ENCODE results near the gene HDDC3.

The HDDC3 gene

DNA sequence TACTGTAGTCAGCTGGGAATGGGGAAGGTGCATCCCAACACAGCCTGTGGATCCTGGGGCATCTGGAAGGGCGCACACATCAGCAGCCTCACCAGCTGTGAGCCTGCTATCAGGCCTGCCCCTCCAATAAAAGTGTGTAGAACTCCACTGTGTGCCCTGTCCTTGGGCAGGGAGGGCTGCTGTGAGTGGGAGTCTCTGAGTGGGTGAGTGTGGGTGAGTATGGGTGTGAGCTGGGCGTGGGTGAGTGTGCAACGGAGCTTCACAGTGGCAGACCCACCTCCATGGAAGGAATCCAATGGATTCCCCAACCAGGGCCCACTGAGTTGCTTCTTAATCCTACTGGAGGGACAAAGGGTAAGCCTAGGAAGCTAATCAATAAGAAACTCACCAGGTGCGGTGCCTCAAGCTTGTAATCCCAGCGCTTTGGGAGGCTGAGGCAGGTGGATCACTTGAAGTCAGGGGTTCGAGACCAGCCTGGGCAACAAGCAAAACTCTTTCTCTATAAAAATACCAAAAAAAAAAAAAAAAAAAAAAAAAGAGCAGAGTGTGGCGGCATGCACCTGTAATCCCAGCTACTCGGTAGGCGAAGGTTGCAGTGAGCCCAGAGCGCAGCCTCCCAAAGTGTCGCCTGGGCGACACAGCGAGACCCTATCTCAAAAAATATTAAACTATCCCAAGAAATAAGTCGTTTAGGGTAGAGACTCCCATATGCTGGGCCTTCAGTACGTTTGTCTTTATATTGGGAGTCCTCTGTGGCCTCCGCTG is 21.8 kb upstream of the HDDC3 start:
- no peak for DNase-seq

DNA sequence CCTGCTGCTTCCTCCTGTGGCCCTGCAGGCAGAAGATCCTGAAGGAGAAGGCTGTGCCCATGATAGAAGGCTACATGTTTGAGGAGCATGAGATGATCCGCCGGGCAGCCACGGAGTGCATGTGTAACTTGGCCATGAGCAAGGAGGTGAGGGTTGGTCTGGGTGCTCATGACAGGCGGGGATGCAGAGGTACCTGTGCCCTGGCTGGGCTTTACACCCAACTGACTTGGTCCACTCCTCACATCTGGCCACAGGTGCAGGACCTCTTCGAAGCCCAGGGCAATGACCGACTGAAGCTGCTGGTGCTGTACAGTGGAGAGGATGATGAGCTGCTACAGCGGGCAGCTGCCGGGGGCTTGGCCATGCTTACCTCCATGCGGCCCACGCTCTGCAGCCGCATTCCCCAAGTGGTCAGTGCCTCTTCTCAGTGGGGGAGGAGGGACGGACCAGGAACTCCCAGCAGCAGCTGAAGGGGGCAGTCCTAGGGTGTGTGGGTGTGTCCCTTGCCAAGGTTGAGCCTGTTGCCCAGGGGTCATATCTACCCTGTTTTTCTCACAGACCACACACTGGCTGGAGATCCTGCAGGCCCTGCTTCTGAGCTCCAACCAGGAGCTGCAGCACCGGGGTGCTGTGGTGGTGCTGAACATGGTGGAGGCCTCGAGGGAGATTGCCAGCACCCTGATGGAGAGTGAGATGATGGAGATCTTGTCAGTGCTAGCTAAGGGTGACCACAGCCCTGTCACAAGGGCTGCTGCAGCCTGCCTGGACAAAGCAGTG is 20.7 kb upstream of the HDDC3 start:
- no peak for DNase-seq

GRCh38 chr15:90950676-90951075 is 18.3 kb upstream of the HDDC3 start:
- DNase-seq: no peak

GRCh38 chr15:90949979-90950675 is 17.8 kb upstream of the HDDC3 start:
- no peak for DNase-seq

GRCh38 chr15:90948506-90948905 is 16.2 kb upstream of the HDDC3 start:
- no peak for DNase-seq

GRCh38 chr15:90947577-90948357 is 15.4 kb upstream of the HDDC3 start:
- DNase-seq: no peak

GRCh38 chr15:90946941-90947576 is 14.7 kb upstream of the HDDC3 start:
- DNase-seq: no peak

DNA sequence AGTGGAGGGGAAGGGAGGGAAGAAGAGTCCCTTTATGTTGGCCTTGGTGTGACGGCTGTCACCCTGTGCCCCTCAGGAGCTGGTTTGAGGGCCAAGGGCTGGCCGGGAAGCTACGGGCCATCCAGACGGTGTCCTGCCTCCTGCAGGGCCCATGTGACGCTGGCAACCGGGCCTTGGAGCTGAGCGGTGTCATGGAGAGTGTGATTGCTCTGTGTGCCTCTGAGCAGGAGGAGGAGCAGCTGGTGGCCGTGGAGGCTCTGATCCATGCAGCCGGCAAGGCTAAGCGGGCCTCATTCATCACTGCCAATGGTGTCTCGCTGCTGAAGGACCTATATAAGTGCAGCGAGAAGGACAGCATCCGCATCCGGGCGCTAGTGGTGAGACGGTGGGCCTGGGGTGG is 14.2 kb upstream of the HDDC3 start:
- no peak for DNase-seq

- DNase-seq: no peak
These were observed 12.7 kb upstream of the HDDC3 start for GRCh38 chr15:90945091-90945490.

- no peak for DNase-seq
These were observed 10.2 kb upstream of the HDDC3 start for GRCh38 chr15:90942354-90943120.

- DNase-seq: no peak
These were observed 8.7 kb upstream of the HDDC3 start for GRCh38 chr15:90941038-90941437.

DNA sequence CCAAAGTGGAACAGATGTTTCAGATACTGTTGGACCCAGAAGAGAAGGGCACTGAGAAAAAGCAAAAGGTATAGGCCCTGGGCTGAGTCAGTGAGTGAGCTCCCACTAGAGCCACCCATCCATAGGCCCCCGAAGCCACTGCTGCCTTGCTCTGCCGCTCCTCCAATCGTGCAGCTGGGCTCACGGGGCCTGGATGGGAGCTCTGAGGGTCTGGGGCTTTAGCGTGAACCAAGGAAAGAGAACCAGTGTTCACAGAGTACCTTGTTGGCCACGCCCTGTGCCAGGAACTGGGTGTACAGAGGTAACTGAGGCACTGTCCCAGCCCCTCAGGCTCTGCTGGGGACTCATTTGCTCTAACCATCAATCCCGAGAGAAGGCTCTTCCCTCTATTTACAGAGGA is 7.4 kb upstream of the HDDC3 start:
- DNase-seq: no peak

GRCh38 chr15:90938261-90938660 is 5.9 kb upstream of the HDDC3 start:
- no peak for DNase-seq

GRCh38 chr15:90936823-90937222 is 4.5 kb upstream of the HDDC3 start:
- no peak for DNase-seq

GRCh38 chr15:90934949-90935751 is 2.8 kb upstream of the HDDC3 start, which contains the start of gene UNC45A:
Gene UNC45A (plus strand): TSS chr15:90935285. CDS start chr15:90935325, 40 bp downstream.
- peak; percentile 64 for DNase-seq

GRCh38 chr15:90934256-90934948 is 2.1 kb upstream of the HDDC3 start:
- peak; percentile 53 for DNase-seq

DNA sequence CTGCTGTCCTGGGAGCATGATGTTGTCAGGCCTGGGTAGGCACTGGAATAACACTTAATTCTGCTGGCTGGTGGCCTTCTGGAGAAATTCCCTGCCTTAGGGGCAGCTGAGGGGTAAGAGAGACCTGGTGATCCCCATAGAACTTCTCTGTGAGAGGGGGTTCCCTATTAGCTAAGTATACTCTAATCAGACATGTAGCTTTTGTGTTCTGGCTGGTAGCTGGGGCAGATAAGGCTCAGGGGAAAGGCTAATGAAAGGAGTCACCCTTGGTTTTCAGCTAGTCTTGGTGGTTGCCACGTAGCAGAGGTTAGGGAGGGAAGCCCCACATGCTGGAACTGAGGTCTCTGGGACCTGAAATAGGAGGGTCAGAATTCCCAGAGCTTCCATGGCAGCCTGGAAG is 952 bp upstream of the HDDC3 start:
- DNase-seq: no peak

DNA sequence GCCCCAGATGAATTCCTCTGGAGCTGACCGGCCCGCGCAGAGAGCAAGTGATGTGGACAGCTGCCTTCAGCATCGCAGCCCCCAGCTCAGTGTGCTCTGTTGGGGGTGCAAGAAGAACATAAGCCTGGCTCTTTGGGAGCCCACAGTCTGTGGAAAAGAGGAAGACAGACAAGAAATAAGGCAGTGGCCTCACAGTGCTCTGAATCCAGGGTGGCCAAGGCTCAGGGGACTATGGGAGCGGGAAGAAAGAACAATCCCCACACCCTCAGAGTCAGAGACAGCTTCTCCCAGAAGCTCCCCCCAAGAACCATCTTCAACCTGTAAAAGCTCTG is 277 bp upstream of the HDDC3 start:
- no peak for DNase-seq

DNA sequence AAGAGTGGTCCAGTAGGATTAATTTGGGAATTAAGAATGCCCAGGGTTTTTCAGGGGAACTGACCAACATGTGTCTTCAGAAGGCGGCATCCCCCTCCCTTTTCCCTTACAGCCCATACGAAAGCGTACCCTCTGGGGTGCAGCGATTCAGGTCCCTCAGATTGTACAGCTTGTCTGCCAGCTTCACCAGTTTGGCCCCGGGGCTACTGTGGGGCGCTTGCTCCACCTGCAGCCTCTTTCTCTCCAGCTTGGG is 848 bp downstream of the HDDC3 start:
- DNase-seq: no peak

DNA sequence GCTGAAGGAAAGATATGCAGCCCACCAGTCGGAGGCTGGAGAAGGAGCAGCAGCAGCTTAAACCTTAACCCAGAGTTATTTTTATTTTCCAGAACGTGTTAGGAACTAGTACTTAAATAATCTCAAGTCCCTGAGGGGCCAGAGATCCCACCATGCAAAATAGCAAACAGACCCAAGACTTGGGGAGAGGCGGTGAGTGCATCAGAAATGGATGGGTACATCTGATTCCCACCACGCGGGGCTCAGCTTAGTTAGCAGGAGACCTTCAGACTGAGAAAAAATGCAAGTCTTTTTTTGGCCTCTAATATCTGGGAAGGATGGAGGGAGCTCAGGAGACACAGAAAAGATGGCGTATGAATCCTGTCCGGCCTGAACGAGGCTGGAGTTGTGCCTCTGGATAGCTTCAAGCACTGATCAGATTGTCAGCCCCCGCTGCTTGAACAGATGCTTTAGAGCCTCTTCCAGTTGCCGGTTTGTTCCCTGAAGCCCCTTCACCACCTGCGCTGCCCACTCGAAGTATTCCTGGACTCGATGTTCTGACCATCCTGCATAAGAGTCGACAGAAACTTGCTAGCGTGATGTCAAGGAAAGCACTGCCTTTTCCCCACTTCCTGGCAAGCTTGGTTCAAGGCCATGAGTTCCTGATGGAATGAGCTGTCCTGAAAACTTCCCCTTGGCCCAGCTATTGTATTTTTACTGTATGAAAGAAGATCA is 1.3 kb downstream of the HDDC3 start:
- no peak for DNase-seq

All from NCI-H1694 (cell line).